ENCODE results near the gene NEMP2. TPM values are rescaled to one million over a fixed set of nuclear protein-coding genes. Genes with fewer than 3 reads are reported as not detected.
"Not testable (repeated sequence)": the region's sequence is repeated elsewhere in the genome, so short reads cannot be mapped to it uniquely, and the experiment has no call there.

NEMP2 gene
- polyA plus RNA-seq, 6 donors from 2014 or later = 7.1 to 18.5 (median 9.4) TPM

- H3K36me3 Mint-ChIP-seq = peaks cover 51 to 61% of the 10 kb centered on the region in 2 donors
Measured at GRCh38 chr2:190489475-190489874, 45.0 kb downstream of the NEMP2 start.

GRCh38 chr2:190488516-190489233 is 45.8 kb downstream of the NEMP2 start:
- peaks cover 9 to 14% (median 9%) of the 10 kb centered on the region in 3 donors for H3K4me1 Mint-ChIP-seq
- DNase-seq (no peak), ATAC-seq (ENCODE audit: low read depth in 2 of 2) (no peak)
- H3K4me3 Mint-ChIP-seq = no peak overlapping the region
- peaks cover 6 to 18% (median 7%) of the 10 kb centered on the region in 7 donors for H3K9me3 Mint-ChIP-seq
- no peak overlapping the region for H3K27ac Mint-ChIP-seq
- peaks cover 47 to 56% of the 10 kb centered on the region in 2 donors for H3K36me3 Mint-ChIP-seq
- H3K27me3 Mint-ChIP-seq = no peaks in the 10 kb centered on the region

More at GRCh38 chr2:190489475-190489874, 45.0 kb downstream of the NEMP2 start:
- H3K27ac Mint-ChIP-seq = peak overlapping the region in 1 of 6 donors; percentile 20
- H3K4me3 Mint-ChIP-seq = no peak overlapping the region
- peaks cover 6 to 18% (median 7%) of the 10 kb centered on the region in 7 donors for H3K9me3 Mint-ChIP-seq
- no peak for ATAC-seq (ENCODE audit: low read depth in 2 of 2)
- no peak for DNase-seq
- peaks cover 12 to 17% (median 17%) of the 10 kb centered on the region in 3 donors for H3K4me1 Mint-ChIP-seq
- H3K27me3 Mint-ChIP-seq = no peaks in the 10 kb centered on the region

- Mint-ChIP-seq H3K27me3 (no peaks in the 10 kb centered on the region), H3K4me3 (no peak overlapping the region), H3K9me3 (no peaks in the 10 kb centered on the region), H3K36me3 (peaks cover 21 to 30% of the 10 kb centered on the region in 2 donors), H3K27ac (peak overlapping the region in 1 of 6 donors; percentile 40), H3K4me1 (peaks cover 0 to 9% (median 3%) of the 10 kb centered on the region in 3 donors)
- DNase-seq (no peak), ATAC-seq (ENCODE audit: low read depth in 2 of 2) (no peak)
Measured at GRCh38 chr2:190486037-190486623, 48.4 kb downstream of the NEMP2 start.

GRCh38 chr2:190482451-190482850 is 52.1 kb downstream of the NEMP2 start:
- no peak overlapping the region for H3K27ac Mint-ChIP-seq
- peaks cover 3 to 20% (median 5%) of the 10 kb centered on the region in 3 donors for H3K4me1 Mint-ChIP-seq
- no peak for DNase-seq

GRCh38 chr2:190481339-190481738 is 53.2 kb downstream of the NEMP2 start:
- ATAC-seq (ENCODE audit: low read depth in 2 of 2) (no peak), DNase-seq (no peak)
- Mint-ChIP-seq H3K4me1 (peaks cover 2 to 20% (median 5%) of the 10 kb centered on the region in 3 donors), H3K36me3 (peaks cover 0 to 3% of the 10 kb centered on the region in 2 donors), H3K4me3 (no peak overlapping the region), H3K27ac (peak overlapping the region in 1 of 6 donors; percentile 34), H3K9me3 (no peaks in the 10 kb centered on the region), H3K27me3 (no peaks in the 10 kb centered on the region)

More at GRCh38 chr2:190482451-190482850, 52.1 kb downstream of the NEMP2 start:
- H3K27me3 Mint-ChIP-seq = no peaks in the 10 kb centered on the region
- ATAC-seq (ENCODE audit: low read depth in 2 of 2) = no peak
- H3K4me3 Mint-ChIP-seq = no peak overlapping the region
- peaks cover 0 to 10% of the 10 kb centered on the region in 2 donors for H3K36me3 Mint-ChIP-seq
- no peaks in the 10 kb centered on the region for H3K9me3 Mint-ChIP-seq

GRCh38 chr2:190478572-190479195 is 55.8 kb downstream of the NEMP2 start:
- H3K9me3 Mint-ChIP-seq = peaks cover 0 to 1% (median 0%) of the 10 kb centered on the region in 7 donors
- H3K27me3 Mint-ChIP-seq = no peaks in the 10 kb centered on the region
- no peaks in the 10 kb centered on the region for H3K36me3 Mint-ChIP-seq
- ATAC-seq (ENCODE audit: low read depth in 2 of 2) (no peak), DNase-seq (no peak)
- H3K4me1 Mint-ChIP-seq = peaks cover 0 to 20% (median 5%) of the 10 kb centered on the region in 3 donors
- no peak overlapping the region for H3K4me3 Mint-ChIP-seq
- peak overlapping the region in 2 of 6 donors; percentile 74 to 89 for H3K27ac Mint-ChIP-seq

- Mint-ChIP-seq H3K27ac (peak overlapping the region in 2 of 6 donors; percentile 0 to 27), H3K9me3 (peaks cover 0 to 4% (median 0%) of the 10 kb centered on the region in 7 donors), H3K4me3 (no peak overlapping the region)
Measured at GRCh38 chr2:190477661-190478454, 56.7 kb downstream of the NEMP2 start.

GRCh38 chr2:190470256-190470826 is 64.2 kb downstream of the NEMP2 start:
- ATAC-seq (ENCODE audit: low read depth in 2 of 2) = no peak
- Mint-ChIP-seq H3K9me3 (peaks cover 0 to 6% (median 0%) of the 10 kb centered on the region in 7 donors), H3K36me3 (peaks cover 8 to 17% of the 10 kb centered on the region in 2 donors), H3K27me3 (no peaks in the 10 kb centered on the region), H3K4me3 (no peak overlapping the region), H3K27ac (peak overlapping the region in 1 of 6 donors; percentile 69), H3K4me1 (peaks cover 23 to 38% (median 37%) of the 10 kb centered on the region in 3 donors)
- DNase-seq = no peak

More at GRCh38 chr2:190477661-190478454, 56.7 kb downstream of the NEMP2 start:
- peaks cover 0 to 20% (median 5%) of the 10 kb centered on the region in 3 donors for H3K4me1 Mint-ChIP-seq
- H3K36me3 Mint-ChIP-seq = no peaks in the 10 kb centered on the region
- DNase-seq (no peak), ATAC-seq (ENCODE audit: low read depth in 2 of 2) (no peak)
- no peaks in the 10 kb centered on the region for H3K27me3 Mint-ChIP-seq

- Mint-ChIP-seq H3K27me3 (no peaks in the 10 kb centered on the region), H3K36me3 (peaks cover 8 to 17% of the 10 kb centered on the region in 2 donors), H3K4me3 (no peak overlapping the region), H3K27ac (no peak overlapping the region), H3K4me1 (peaks cover 29 to 43% (median 43%) of the 10 kb centered on the region in 3 donors), H3K9me3 (peaks cover 0 to 6% (median 0%) of the 10 kb centered on the region in 7 donors)
- DNase-seq (no peak), ATAC-seq (ENCODE audit: low read depth in 2 of 2) (no peak)
Measured at GRCh38 chr2:190469771-190470170, 64.8 kb downstream of the NEMP2 start.

- no peaks in the 10 kb centered on the region for H3K27me3 Mint-ChIP-seq
- peaks cover 8 to 17% of the 10 kb centered on the region in 2 donors for H3K36me3 Mint-ChIP-seq
- no peak for DNase-seq
- peaks cover 37 to 51% (median 51%) of the 10 kb centered on the region in 3 donors for H3K4me1 Mint-ChIP-seq
- no peak overlapping the region for H3K4me3 Mint-ChIP-seq
- H3K9me3 Mint-ChIP-seq = peaks cover 0 to 6% (median 0%) of the 10 kb centered on the region in 7 donors
- ATAC-seq (ENCODE audit: low read depth in 2 of 2) = no peak
- H3K27ac Mint-ChIP-seq = peak overlapping the region in 2 of 6 donors; percentile 26 to 88
Measured at GRCh38 chr2:190468814-190469569, 65.5 kb downstream of the NEMP2 start.

- peaks cover 38 to 55% (median 53%) of the 10 kb centered on the region in 3 donors for H3K4me1 Mint-ChIP-seq
Measured at GRCh38 chr2:190468354-190468753, 66.2 kb downstream of the NEMP2 start.

GRCh38 chr2:190467575-190468083 is 66.9 kb downstream of the NEMP2 start:
- Mint-ChIP-seq H3K4me1 (peaks cover 42 to 62% (median 56%) of the 10 kb centered on the region in 3 donors), H3K4me3 (no peak overlapping the region), H3K36me3 (peaks cover 7 to 16% of the 10 kb centered on the region in 2 donors), H3K27ac (peak overlapping the region in 3 of 6 donors; percentile 3 to 59 (median 53)), H3K9me3 (peaks cover 0 to 4% (median 0%) of the 10 kb centered on the region in 7 donors), H3K27me3 (no peaks in the 10 kb centered on the region)
- ATAC-seq (ENCODE audit: low read depth in 2 of 2) = no peak
- no peak for DNase-seq

More at GRCh38 chr2:190468354-190468753, 66.2 kb downstream of the NEMP2 start:
- not testable (repeated sequence) for H3K27me3 Mint-ChIP-seq; DNase-seq; H3K9me3 Mint-ChIP-seq; ATAC-seq (ENCODE audit: low read depth in 2 of 2)
- Mint-ChIP-seq H3K4me3 (peak overlapping the region in 2 of 8 donors; percentile 0 to 21), H3K36me3 (peaks cover 8 to 17% of the 10 kb centered on the region in 2 donors), H3K27ac (peak overlapping the region; percentile 3 to 88 (median 56))

Data from naive B cell (primary cell).